ENCODE measurements around the gene CDKN2B. TPM values are rescaled to one million over a fixed set of nuclear protein-coding genes. Genes with fewer than 3 reads are reported as not detected.

CDKN2B gene
- total and polyA plus RNA-seq, 7 donors: 1.7 to 12.3 (median 7.2) TPM

DNA sequence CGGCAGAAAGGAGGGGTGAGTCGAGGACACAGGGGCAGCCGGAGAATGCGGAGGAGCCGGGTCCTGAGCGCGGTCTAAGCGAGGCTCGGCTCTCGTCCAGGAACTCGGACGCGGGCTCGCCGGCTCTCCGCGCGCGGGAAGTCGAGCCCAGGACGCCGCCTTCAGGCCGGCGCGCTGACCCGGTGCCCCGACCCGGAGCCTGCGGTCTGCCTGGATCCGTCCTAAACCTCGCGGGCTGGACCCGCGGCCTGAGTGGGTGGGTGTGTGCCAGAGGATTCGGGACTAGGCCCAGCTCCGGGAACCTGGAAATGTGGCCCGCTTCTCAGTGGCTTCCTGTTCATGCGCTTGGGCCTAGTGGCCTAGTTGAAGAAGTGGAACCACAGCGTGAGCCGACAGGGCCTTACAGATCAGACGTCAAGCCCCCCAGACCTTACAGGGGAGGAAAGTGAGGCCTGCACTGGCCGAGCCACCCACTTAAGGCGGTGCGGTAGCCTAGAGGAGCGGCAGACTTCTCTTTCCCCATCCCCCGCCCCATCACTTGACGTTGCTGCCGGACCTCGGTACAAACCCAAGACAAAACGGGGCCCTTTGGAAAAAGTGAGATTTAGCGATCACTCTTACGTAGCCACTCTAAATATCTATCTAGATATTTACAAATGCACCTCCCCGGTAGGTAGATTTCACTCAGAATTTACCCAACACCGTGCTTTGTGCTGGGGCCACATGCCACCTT is 13.3 kb downstream of the CDKN2B start:
- intact Hi-C loops (cut with DNase I): loop anchor here in 1 of 2 donors (10.0 kb wide), 2 partner anchors 61 to 119 kb away; no protein-coding TSS in a partner anchor
- H3K27me3 ChIP-seq (ENCODE audit: insufficient read depth in 3 of 3, low read length in 2 of 3): peaks cover 1 to 17% (median 7%) of the 10 kb centered on the region in 3 donors
- no peaks in the 10 kb centered on the region for H3K36me3 ChIP-seq (ENCODE audit: insufficient read depth in 1 of 2, low read depth in 1 of 2)
- ATAC-seq (peak; percentile 44 to 73 (median 58)), DNase-seq (peak; percentile 54 to 66)
- H3K27ac ChIP-seq: no peak overlapping the region
- no peak for TF ChIP-seq CTCF (IDR thresholded peaks at IDR 0.05)
- H3K4me1 ChIP-seq: peaks cover 5% of the 10 kb centered on the region
- WGBS, 3 donors: 26 to 29% (median 28%) methylated on average over 54 of the region's 54 CpGs
- H3K9me3 ChIP-seq: no peaks in the 10 kb centered on the region
- peak overlapping the region; percentile 98 for H3K4me3 ChIP-seq

GRCh38 chr9:21995006-21995665 is 14.0 kb downstream of the CDKN2B start:
- no peak for TF ChIP-seq CTCF (IDR thresholded peaks at IDR 0.05)
- ATAC-seq (peak; percentile 65 to 86 (median 74)), DNase-seq (peak; percentile 74 to 84)
- Histone ChIP-seq H3K4me3 (peak overlapping the region; percentile 98), H3K36me3 (ENCODE audit: insufficient read depth in 1 of 2, low read depth in 1 of 2) (no peaks in the 10 kb centered on the region), H3K27ac (peak overlapping the region; percentile 60), H3K27me3 (ENCODE audit: insufficient read depth in 3 of 3, low read length in 2 of 3) (peaks cover 0 to 24% (median 8%) of the 10 kb centered on the region in 3 donors), H3K4me1 (peaks cover 5% of the 10 kb centered on the region), H3K9me3 (no peaks in the 10 kb centered on the region)
- WGBS, 3 donors: 0% methylated on average over 48 to 56 of the region's 56 CpGs
- intact Hi-C loops (cut with DNase I): loop anchor here in 1 of 2 donors (10.0 kb wide), 2 partner anchors 60 to 120 kb away; no protein-coding TSS in a partner anchor

DNA sequence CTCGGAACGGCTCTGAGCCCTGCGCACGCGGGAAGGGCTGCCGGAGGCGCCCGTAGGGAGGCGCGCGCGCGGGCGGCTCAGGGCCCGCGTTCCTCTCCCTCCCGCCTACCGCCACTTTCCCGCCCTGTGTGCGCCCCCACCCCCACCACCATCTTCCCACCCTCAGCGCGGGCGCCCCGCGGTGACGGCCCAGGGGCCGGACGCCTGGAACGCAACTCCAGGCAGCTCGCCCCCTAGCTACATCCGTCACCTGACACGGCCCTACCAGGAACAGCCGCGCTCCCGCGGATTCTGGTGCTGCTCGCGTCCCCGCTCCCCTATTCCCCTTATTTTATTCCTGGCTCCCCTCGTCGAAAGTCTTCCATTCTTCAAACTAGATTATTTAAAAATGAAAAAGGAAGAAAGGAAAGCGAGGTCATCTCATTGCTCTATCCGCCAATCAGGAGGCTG is 14.5 kb downstream of the CDKN2B start, which contains the start of gene CDKN2B-AS1:
TSS of gene CDKN2B-AS1 (plus strand) at position 236 of the 450 bp plus-strand sequence.
- 0% methylated on average over 16 to 43 of the region's 43 CpGs for WGBS, 3 donors
- no peaks in the 10 kb centered on the region for H3K36me3 ChIP-seq (ENCODE audit: insufficient read depth in 1 of 2, low read depth in 1 of 2)
- no peak for TF ChIP-seq CTCF (IDR thresholded peaks at IDR 0.05)
- ATAC-seq (peak; percentile 59 to 73 (median 68)), DNase-seq (peak; percentile 41 to 63)
- H3K27ac ChIP-seq: peak within 1 kb of the TSS; percentile 60
- intact Hi-C loops (cut with DNase I): loop anchor here in 1 of 2 donors (10.0 kb wide), 2 partner anchors 60 to 120 kb away; no protein-coding TSS in a partner anchor
- H3K4me3 ChIP-seq: peak within 1 kb of the TSS; percentile 98
- peaks cover 5% of the 10 kb centered on the region for H3K4me1 ChIP-seq
- peaks cover 0 to 29% (median 13%) of the 10 kb centered on the region in 3 donors for H3K27me3 ChIP-seq (ENCODE audit: insufficient read depth in 3 of 3, low read length in 2 of 3)
- no peaks in the 10 kb centered on the region for H3K9me3 ChIP-seq

DNA sequence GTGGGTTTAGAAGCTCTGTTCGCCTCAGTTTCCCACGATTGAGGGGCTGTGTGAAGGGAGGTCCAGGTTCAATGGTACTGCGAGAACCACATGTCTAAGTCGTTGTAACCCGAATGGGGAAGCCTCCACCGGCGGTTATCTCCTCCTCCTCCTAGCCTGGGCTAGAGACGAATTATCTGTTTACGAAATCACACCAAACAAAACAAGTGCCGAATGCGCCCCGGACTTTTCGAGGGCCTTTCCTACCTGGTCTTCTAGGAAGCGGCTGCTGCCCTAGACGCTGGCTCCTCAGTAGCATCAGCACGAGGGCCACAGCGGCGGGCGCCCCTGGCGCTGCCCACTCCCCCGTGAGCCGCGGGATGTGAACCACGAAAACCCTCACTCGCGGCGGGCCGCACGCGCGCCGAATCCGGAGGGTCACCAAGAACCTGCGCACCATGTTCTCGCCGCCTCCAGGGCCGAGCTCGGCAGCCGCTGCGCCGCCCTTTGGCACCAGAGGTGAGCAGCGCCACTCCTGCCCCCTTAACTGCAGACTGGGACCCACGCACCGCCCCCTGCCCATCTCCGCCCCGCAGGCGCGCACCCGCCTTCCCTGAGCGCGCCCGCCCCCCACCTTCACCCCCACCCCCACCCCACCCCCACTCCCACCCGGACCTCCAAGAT is 15.1 kb downstream of the CDKN2B start, which contains the start of gene CDKN2A:
TSS of gene CDKN2A (minus strand) at position 500 of the 663 bp plus-strand sequence.
- Histone ChIP-seq H3K4me3 (peak within 1 kb of the TSS; percentile 98), H3K27me3 (ENCODE audit: insufficient read depth in 3 of 3, low read length in 2 of 3) (peaks cover 0 to 35% (median 16%) of the 10 kb centered on the region in 3 donors), H3K27ac (peak within 1 kb of the TSS; percentile 60), H3K36me3 (ENCODE audit: insufficient read depth in 1 of 2, low read depth in 1 of 2) (no peaks in the 10 kb centered on the region), H3K4me1 (peaks cover 5% of the 10 kb centered on the region), H3K9me3 (no peaks in the 10 kb centered on the region)
- 8 to 12% (median 10%) methylated on average over 34 to 53 of the region's 53 CpGs for WGBS, 3 donors
- peak; percentile 28 to 64 (median 56) for ATAC-seq
- DNase-seq: peak in 1 of 2 donors; percentile 58
- TF ChIP-seq CTCF (IDR thresholded peaks at IDR 0.05): no peak
- intact Hi-C loops (cut with DNase I): loop anchor here in 1 of 2 donors (10.0 kb wide), 2 partner anchors 59 to 121 kb away; no protein-coding TSS in a partner anchor
